Measurements from ENCODE around the gene THSD1.
"Not testable (repeated sequence)": the region's sequence is repeated elsewhere in the genome, so short reads cannot be mapped to it uniquely, and the experiment has no call there.

The THSD1 gene

GRCh38 chr13:52412128-52412527 is 6.2 kb upstream of the THSD1 start:
- no peak for DNase-seq (ENCODE audit: low read depth in 1 of 2, low spot score in 1 of 2)

DNA sequence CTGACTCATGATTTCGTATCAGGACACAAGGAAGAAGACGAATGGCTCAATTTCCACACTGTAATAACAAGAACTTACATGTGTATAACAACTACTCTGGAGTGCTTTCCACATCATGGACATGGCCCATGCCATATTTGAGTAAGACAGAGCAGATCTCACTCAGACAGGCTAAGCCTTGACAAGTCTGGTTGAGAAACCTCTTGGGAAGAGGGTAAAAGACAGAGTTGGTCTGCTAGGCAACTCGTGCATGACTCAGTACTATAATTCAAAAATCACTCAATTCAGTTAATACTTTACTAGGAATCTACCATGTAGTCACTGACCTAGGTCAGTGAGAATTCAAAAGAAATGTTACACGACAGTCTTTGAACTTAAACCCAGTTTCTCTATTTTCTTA is 5.7 kb upstream of the THSD1 start:
- DNase-seq (ENCODE audit: low read depth in 1 of 2, low spot score in 1 of 2) = no peak

- not testable (repeated sequence) for DNase-seq (ENCODE audit: low read depth in 1 of 2, low spot score in 1 of 2)
These were observed 2.2 kb upstream of the THSD1 start for GRCh38 chr13:52408071-52408658.

- not testable (repeated sequence) for DNase-seq (ENCODE audit: low read depth in 1 of 2, low spot score in 1 of 2)
These were observed 1.5 kb upstream of the THSD1 start for GRCh38 chr13:52407436-52407835.

DNA sequence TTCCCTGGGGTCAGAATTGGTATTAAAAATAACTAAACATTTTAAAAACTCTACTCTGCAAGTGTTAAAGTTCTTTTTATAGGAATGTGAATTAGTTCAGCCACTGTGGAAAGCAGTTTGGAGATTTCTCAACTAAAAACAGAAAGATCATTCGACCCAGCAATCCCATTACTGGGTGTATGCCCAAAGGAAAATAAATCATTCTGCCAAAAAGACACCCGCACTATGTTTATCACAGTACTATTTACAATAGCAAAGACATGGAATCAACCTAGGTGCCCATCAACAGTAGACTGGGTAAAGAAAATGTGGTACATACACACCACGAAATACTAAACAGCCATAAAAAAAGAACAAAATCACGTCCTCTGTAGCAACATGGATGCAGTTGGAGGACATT is 657 bp upstream of the THSD1 start:
- DNase-seq (ENCODE audit: low read depth in 1 of 2, low spot score in 1 of 2) = no peak

DNA sequence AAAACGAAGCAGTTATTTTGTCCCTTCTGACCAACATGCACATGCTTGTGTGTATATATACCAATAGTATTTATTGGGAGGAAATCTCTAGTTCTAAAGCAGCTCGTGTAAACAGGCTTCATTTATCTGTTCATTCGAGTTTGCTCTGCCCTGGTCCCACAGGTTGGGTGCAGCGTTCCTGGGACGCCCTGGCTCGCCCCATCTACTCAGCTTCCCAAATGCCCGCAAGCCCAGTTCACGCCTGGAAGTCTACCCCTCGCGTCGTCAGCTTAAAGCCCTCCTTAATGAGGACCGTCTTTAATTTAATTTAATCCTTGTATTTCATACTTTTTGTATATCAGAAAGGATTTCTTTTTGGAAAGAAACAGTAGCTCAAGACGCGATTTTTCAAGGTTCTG is 604 bp downstream of the THSD1 start:
- no peak for DNase-seq (ENCODE audit: low read depth in 1 of 2, low spot score in 1 of 2)

DNA sequence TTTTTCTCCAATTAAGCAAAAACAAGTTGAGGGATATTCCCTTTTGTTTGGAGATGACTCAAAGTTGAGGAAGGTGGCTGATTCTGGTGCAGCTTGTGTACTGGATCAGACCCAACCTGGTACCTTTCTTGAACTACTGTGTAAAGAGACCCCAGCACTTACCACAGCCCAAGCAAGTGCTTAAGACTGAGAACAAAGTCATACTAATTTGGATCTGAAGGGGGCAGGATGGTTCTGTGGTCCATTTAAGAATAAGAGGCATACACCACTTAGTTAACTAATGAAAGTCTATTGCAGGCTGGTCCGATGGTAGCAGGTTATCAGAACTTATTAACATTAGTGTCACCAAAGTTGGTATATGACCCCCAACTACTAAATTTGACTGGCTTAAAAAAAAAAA is 6.3 kb downstream of the THSD1 start:
- DNase-seq (ENCODE audit: low read depth in 1 of 2, low spot score in 1 of 2) = no peak

GRCh38 chr13:52399046-52399445 is 6.9 kb downstream of the THSD1 start:
- DNase-seq (ENCODE audit: low read depth in 1 of 2, low spot score in 1 of 2) = no peak

- no peak for DNase-seq (ENCODE audit: low read depth in 1 of 2, low spot score in 1 of 2)
These were observed 10.3 kb downstream of the THSD1 start for GRCh38 chr13:52395704-52396103.

DNA sequence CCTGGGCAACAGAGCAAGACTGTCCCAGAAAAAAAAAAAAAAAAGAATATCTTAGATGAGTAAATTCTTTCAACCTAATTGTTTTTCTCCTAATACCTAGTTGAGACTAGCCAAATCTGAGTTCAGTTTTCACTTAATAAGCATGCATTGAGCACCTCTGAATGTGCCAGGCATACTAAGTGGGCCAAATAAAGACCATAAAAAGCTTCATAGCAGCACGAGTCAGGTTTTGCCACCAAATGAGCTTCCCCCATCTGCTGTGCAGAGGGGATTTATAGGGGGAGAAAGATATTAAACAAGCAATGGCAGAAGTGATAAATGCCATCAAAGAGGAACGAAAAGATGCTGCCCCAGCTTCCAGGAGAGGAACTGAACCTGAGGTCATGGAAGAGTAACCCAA is 11.4 kb downstream of the THSD1 start:
- no peak for DNase-seq (ENCODE audit: low read depth in 1 of 2, low spot score in 1 of 2)

DNA sequence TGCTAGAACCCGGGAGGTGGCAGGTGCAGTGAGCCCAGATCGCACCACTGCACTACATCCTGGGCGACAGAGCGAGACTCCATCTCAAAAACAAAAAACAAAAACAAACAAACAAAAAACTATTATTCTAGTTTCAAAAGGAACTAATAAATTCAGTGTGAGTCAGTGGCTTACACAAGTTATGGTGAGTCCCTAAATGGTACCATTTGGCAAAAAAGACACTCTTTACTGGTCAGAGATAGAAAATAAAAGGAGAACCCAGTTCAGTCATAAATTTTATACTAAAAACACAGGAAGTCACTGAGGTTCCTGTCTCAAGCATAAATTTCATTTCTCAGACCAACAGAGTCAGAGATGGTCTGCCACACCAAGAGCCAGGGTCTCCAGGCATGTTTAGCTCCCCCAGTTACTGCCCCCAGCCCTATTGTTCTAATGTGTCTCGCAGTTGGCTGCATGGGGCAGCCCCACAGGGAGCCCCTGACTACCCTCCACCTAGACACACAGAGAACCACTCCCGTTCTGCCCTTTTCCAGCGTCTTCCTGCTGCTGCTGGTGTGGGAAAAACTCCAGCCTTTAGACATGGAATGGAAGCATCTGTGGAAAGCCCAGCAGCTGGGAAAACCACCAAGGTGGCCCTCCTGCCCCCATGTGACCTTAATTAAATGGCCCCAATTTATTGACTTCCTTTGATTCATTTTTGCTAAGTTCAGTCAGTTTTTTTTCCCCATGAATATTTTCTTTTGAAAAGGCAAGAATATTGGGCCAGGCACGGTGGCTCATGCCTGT is 12.2 kb downstream of the THSD1 start:
- no peak for DNase-seq (ENCODE audit: low read depth in 1 of 2, low spot score in 1 of 2)

DNA sequence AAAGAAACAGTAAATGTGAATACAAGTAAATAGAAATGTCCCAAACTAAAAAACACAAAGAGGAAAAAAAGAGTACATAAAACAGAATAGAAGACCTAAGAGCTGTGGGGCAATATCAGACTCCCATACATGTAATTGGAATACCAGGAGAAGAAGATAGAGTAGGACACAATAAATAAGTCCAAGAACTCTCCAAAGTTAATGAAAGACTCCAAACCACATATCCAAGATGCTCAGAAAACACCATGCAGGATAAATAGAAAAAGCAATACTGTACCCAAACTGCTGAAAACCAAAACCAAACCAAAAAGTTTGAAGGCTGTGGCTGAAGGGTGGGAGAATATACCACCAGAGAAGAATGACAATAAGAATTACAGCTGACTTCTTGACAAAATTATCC is 18.3 kb downstream of the THSD1 start:
- DNase-seq (ENCODE audit: low read depth in 1 of 2, low spot score in 1 of 2) = no peak

GRCh38 chr13:52385870-52386269 is 20.1 kb downstream of the THSD1 start:
- no peak for DNase-seq (ENCODE audit: low read depth in 1 of 2, low spot score in 1 of 2)

- DNase-seq (ENCODE audit: low read depth in 1 of 2, low spot score in 1 of 2) = no peak
These were observed 22.6 kb downstream of the THSD1 start for GRCh38 chr13:52383366-52383765.

- no peak for DNase-seq (ENCODE audit: low read depth in 1 of 2, low spot score in 1 of 2)
These were observed 27.7 kb downstream of the THSD1 start for GRCh38 chr13:52378312-52378711.

DNA sequence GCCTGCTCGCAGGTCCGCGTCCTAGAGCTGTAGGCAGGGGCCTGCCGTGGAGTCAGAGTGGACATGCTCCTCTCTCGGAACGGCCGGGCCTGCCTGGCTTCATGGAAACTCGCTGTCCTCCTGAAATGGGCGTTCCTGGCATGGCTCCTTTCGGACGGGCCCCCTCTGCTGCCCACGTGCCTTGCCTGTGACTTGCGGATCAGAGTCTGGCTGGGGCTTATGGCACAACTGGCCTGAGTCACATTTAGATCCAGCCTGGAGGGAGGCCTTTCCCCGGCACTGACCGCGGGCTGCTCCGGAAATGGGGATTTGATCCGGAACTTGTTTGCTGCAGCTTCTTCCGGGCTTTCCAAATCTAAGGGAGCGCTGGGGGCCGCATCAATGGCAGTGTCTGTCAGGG is 28.1 kb downstream of the THSD1 start:
- no peak for DNase-seq (ENCODE audit: low read depth in 1 of 2, low spot score in 1 of 2)

DNA sequence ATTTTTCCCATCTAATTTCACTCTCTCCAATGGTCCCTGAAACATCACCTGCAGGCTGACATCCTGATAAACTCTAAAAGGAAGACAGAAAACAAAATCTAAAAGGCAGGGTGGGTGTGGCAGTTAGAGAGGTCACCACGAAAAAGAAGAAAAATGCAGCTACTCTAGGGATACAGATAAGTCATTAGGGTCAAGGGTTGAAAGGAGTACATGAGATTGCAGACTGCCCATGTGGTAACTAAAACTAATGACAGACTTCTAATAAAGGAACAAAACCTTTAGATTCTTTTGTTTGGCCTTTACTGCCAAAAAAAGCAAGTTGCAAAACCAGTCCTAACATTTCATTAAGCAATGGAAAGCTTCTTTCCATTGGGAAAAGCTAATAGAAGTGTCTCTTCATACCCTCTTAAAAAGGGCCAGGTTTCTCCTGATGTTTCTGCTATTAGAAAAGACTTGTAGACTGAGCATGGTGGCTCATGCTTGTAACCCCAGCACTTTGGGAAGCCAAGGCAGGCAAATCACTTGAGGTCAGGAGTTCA is 31.0 kb downstream of the THSD1 start:
- no peak for DNase-seq (ENCODE audit: low read depth in 1 of 2, low spot score in 1 of 2)

- no peak for DNase-seq (ENCODE audit: low read depth in 1 of 2, low spot score in 1 of 2)
These were observed 31.6 kb downstream of the THSD1 start for GRCh38 chr13:52374389-52374788.

DNA sequence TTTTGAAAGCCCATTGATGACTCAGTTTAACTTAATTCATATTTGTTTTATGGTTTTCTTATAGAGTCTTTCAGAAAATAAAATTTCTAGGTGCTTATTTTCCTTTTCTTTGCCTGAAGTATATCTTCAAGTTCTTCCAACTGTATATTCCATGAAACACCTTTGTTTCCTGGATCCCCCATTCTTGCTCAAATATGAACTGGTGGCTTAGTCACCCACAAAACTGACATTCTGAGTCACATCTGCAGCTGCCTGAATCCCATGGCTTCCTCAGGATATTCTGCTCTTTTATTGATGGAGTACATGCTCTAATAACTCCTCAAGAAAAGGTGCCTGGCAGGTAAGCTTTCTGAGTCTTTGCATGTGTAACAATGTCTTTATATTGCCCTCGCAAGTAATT is 32.7 kb downstream of the THSD1 start:
- not testable (repeated sequence) for DNase-seq (ENCODE audit: low read depth in 1 of 2, low spot score in 1 of 2)

- DNase-seq (ENCODE audit: low read depth in 1 of 2, low spot score in 1 of 2) = no peak
These were observed 34.2 kb downstream of the THSD1 start for GRCh38 chr13:52371736-52372247.

- DNase-seq (ENCODE audit: low read depth in 1 of 2, low spot score in 1 of 2) = no peak
These were observed 39.7 kb downstream of the THSD1 start for GRCh38 chr13:52366291-52366690.

GRCh38 chr13:52362169-52362887 is 43.6 kb downstream of the THSD1 start:
- not testable (repeated sequence) for DNase-seq (ENCODE audit: low read depth in 1 of 2, low spot score in 1 of 2)
